ENCODE results near the gene KCNQ1.

KCNQ1 gene

DNA sequence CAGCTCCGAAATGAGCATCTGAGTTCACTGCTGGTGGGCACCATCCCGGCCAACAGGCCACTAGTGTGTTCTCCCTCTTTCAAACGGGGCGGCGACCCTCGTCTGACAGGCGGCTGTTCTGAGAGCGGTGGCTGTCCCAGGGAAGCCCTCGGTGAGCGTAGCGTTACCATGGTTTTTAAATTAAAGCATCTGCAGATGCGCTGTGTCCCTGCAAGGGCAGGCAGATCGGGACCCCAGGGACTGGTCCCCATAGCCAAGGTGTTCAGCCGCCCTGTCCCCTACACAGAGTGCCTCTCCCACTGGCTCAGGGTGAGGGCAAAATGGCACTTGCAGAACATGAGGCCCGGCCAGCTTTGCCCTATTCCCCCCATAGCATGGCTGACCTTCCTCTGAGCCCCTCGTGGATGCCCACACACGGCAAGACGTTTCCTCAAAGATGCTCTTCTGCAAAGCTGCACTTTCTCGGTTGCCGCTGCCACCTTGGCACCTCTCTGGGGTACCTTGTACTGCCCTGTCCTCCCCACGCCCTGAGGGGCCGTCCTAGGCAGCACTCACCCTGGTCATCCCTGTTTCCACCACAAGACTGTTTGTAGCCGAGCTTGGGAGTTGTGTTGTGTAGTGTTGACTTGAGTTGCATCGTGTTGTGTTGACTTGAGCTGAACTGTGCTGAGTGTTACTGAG lies 306.9 kb downstream of the KCNQ1 start:
- peak; percentile 11 for DNase-seq

DNA sequence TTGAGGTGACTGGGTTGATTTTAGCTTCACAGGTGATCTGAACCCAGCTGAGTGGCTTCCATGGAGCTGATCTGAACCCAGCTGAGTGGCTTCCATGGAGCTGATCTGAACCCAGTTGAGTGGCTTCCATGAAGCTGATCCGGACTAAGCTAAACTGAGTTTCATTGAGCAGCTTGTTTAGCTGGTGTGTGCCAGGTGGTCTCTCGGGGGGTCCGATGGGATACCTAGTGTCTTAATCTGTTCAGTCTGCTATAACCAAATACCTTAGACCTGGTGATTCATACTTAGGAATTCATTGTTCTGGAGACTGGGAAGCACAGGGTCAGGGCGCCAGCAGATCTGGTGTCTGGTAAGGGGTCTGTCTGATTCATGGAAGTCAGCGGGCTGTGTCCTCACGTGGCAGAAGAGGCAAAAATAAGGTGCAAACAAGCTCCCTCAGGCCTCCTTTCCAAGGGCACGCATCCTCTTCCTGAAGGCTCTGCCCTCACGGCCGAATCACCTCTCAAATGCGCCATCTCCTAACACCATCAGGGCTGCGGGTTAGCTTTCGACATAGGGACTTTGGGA lies 307.5 kb downstream of the KCNQ1 start:
- DNase-seq: peak; percentile 3

GRCh38 chr11:2752923-2753322 lies 308.1 kb downstream of the KCNQ1 start:
- peak; percentile 18 for DNase-seq

GRCh38 chr11:2754008-2754407 lies 309.2 kb downstream of the KCNQ1 start:
- DNase-seq: no peak

DNA sequence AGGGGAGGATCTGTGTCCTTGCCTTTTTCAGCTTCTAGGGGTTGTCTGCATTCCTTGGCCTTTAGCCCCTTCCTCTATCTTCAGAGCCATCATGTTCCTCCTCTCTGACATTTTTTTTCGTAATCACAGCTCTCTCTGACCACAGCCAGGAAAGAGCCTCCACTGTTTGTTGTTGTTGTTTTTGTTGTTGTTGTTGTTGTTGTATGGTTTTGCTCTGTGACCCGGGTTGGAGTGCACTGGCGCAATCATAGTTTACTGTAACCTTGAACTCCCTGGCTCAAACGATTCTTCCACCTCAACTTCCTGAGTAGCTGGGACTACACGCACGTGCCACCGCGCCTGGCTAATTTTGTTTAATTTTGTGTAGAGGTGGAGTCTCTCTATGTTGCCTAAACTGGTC lies 310.3 kb downstream of the KCNQ1 start:
- DNase-seq: no peak

GRCh38 chr11:2758751-2759150 lies 313.9 kb downstream of the KCNQ1 start:
- no peak for DNase-seq

GRCh38 chr11:2759228-2760195 lies 314.7 kb downstream of the KCNQ1 start:
- DNase-seq: peak; percentile 23

GRCh38 chr11:2760196-2760871 lies 315.5 kb downstream of the KCNQ1 start:
- DNase-seq: peak; percentile 4

- DNase-seq: no peak
These were observed 316.6 kb downstream of the KCNQ1 start for GRCh38 chr11:2761131-2762030.

- no peak for DNase-seq
These were observed 317.2 kb downstream of the KCNQ1 start for GRCh38 chr11:2762031-2762380.

- no peak for DNase-seq
These were observed 317.6 kb downstream of the KCNQ1 start for GRCh38 chr11:2762451-2762850.

- no peak for DNase-seq
These were observed 319.2 kb downstream of the KCNQ1 start for GRCh38 chr11:2763984-2764383.

GRCh38 chr11:2765491-2765890 lies 320.7 kb downstream of the KCNQ1 start:
- DNase-seq: no peak

- DNase-seq: no peak
These were observed 321.4 kb downstream of the KCNQ1 start for GRCh38 chr11:2766166-2766565.

GRCh38 chr11:2767071-2767470 lies 322.3 kb downstream of the KCNQ1 start:
- no peak for DNase-seq

DNA sequence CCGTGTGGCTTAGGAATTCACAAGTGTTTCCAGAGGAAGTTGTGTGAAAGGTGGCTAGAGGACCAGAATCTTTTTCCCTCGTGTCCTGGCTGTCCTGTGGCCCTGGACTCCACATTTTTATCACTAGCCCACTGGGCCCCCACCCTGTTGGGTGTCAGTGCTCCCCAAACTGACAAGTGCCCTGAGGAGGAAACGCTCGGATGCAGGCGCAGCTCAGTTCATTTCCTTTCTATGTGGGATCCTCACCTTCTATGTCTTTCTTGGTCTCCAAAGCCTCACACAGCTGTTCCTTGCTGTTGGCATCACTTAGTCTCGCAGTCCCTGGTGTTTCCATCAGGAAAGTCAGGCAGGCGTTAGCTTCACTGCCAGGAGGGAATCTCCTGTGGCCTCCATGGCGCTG lies 323.0 kb downstream of the KCNQ1 start:
- no peak for DNase-seq

GRCh38 chr11:2768471-2769408 lies 323.9 kb downstream of the KCNQ1 start:
- no peak for DNase-seq

GRCh38 chr11:2769409-2770095 lies 324.7 kb downstream of the KCNQ1 start:
- DNase-seq: no peak

DNA sequence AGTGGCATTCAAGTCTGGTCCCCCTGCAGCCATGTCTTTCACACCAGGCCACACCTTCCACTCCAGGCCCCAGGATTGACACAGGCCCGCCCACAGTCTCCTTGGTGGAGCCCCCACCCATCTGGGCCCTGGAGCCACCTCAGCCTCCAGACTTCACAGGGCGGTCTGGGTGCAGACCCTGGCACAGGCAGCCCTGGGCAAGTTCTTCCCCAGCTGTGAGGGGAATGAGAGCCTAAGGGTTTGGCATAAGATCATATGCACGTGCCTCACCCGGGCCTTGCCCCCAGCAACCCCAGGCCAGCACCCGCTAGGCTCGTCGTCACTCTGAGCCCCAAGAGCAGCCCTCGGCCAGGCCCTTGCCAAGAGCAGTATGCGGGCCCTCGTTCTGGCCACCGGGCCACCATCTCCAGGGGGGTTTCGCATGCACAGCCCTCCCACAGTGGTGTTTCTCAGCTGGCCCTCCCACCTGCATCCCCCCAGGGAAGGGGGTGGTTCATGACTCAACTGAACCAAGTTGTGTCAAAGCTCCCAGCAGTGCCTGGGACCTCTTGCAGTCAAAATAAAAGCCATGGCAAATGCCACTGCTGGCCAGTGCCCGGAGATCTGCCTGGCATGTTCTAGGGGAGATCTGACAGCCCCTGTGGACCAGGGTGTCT lies 325.4 kb downstream of the KCNQ1 start:
- peak; percentile 17 for DNase-seq

Data from right hindlimb (tissue), 1 donor.